Endothelial cell of hepatic sinusoid (primary cell): ENCODE data around the gene CXorf65.

Experiments
- in situ Hi-C: cut with HindIII; loops from 2 replicates; pipeline ENCODE4 v1.10.0; 2017; ENCODE audit warnings: low sequenced_read_pairs

The CXorf65 gene

DNA sequence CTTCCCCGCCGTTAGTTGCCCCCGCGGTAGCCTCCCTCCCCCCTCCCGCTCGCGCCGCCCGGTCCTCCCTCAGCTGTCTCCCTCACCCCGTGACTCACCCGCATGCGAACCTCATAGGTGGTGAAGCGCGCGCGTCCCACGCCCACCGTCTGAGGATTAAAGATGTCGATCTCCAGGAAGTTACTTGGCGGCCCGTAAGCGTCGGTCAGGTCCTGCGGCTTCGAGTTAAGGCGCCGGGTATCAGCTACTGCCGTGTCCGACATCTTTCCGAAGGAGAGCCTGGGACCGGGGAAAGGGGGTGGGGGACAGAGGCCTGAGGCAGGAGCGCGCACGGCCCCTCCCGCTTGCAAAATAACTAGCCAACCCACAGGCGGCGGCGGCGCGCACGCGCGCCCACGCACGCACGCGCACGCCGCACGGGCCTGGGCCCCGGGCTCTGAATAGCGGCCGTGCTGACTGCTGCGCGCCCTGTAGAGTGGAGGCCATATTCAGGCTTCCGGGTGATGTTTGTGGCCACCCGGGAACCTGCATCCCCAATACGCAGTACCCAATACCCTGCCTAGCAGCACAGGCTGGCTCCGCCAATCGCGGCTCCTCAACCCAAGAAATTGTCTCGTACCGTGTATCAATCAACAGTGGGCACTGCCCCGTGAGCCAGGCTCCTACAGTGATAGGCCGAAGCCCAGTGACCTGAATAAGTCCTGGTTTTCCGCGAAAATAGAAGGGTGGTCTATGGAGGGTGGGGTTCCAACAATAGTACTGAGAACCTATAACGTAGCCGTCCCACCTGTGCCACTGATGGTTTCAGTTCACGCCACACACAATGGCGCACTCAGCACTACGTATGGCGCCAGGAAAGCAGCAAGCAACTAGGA is 38.3 kb downstream of the CXorf65 start, which contains the start of gene SNX12:
TSS of gene SNX12 (minus strand) at position 291 of the 875 bp plus-strand sequence. CDS start at position 263, 28 bp downstream.
- in situ Hi-C loops = loop anchor here (25.0 kb wide), 1 partner anchor 94 kb away; no protein-coding TSS in a partner anchor

DNA sequence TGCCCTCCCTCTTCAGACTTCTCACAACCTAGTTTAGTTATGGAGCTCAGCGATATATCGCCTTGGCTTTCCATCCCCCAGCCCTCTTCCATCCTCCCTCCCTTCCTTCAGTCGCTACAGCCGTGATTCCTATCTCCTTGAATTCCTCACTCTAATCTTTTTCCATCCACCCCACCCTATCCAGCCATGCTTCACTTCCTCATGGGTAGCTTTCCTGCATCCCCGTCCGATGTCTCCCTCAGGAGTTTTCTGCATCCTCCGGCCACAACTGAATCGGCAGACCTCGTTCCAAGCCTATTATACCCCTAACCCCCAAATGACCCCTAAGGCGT is 38.9 kb downstream of the CXorf65 start:
- in situ Hi-C loops = loop anchor here (25.0 kb wide), 1 partner anchor 95 kb away; no protein-coding TSS in a partner anchor

DNA sequence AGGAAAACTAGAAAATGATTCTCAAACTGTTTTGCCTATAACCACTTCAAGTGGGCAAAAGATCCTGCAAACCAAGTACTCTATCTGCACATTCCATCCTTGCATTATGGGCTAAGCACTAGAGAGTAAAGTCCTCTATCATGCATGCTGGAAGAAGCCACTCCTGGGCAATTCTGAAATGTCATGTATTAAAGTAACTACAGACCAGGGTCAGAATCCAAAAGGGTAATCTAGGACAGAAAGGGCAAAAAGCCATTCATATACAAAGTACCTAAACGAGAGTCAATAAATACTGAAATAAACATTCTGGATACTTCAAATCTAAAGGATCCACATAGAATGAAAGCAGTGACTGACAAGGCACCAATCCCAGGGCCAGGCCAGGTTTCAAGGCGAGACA is 39.5 kb downstream of the CXorf65 start:
- in situ Hi-C loops = loop anchor here (25.0 kb wide), 1 partner anchor 95 kb away; no protein-coding TSS in a partner anchor

DNA sequence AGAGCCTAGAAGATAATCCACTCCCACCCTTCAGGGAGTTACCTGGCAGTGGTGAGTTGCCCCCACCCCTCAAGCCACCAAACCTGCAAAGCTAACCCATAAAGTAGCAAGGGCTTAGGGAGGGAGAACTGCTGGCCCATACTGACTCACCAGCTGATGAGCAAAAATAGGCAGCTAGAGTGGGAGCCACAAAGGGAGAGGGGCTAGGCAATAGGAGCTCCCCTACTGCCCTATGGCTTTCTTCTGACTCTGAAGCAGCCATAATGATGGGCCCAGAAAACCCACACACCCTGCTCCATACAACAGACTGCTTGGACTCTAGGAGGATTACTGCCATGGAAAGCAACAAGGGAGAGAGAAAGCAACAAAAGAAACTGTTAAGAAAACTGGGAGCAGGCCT is 46.4 kb downstream of the CXorf65 start:
- in situ Hi-C loops = loop anchor here (25.0 kb wide), 1 partner anchor 102 kb away; no protein-coding TSS in a partner anchor

DNA sequence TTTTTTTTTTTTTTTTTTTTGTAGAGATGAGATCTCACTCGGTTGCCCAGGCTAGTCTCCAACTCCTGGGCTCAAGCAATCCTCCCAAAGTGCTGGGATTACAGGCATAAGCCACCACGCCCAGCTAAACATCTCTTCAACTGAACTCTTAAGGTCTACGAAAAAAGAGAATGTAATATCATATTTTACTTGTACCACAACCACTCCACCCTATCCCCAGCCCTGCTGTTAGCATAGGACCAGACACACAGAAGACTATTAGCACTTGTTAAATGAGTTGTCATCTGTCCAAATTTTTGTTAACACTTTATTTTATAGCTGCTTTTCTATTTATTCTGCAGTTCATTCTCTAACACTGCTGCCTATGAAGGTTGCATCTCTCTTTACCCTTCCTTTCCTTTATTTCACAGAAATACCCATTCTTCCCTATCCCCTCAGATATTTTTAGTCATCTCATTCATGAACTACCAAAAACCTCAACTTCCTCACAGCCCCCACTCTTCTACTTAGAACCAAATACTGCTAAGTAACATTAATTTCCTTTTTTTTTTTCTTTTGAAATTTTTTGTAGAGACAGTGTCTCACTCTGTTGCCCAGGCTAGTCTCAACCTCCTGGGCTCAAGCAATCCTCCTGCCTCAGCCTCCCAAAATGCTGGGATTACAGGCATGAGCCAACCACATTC is 48.6 kb downstream of the CXorf65 start:
- in situ Hi-C loops = loop anchor here (25.0 kb wide), 1 partner anchor 104 kb away; no protein-coding TSS in a partner anchor

DNA sequence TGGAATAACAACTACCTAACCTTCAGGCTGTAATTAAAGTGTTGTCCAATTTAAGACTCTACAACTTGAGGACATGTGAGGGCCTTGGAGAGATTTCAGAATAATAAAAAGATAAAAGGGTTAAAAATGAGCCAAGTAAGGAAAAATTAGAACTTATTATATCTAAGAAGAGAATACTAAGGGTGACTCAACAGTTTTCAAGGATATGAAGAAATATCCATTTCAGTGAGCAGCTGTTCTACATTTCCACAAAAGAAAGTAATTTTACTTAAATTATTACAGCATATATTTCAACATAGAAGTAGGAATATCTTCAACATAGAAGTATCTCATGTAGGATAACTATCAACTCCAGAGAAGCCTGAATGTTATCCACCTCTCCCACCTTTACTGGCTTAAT is 49.7 kb downstream of the CXorf65 start:
- in situ Hi-C loops = loop anchor here (25.0 kb wide), 1 partner anchor 105 kb away; no protein-coding TSS in a partner anchor
